GM23338 (cell line): ENCODE results near the gene IDH3B. TPM values are rescaled to one million over a fixed set of nuclear protein-coding genes. Genes with fewer than 3 reads are reported as not detected.
A peak's percentile ranks its signal among the peaks of the same experiment; 100 is the strongest.

Experiments used
- ATAC-seq: fragments of 200-7000 bp; cut with Tn5 transposase; 3 replicates; pipeline ENCODE4 v1.9.1; 2020
- DNase-seq: peaks from one replicate; pipeline ENCODE4 v3.0.0-alpha.2; 2015; ENCODE audit warnings: low spot score
- H2AFZ ChIP-seq: fragments of 200-600 bp; sonication (generic); 2 replicates; pipeline ENCODE4 v1.8.0; 2016; ENCODE audit warnings: antibody characterized with exemption, mild to moderate bottlenecking, moderate library complexity
- H3F3A ChIP-seq: fragments of 200-600 bp; sonication (generic); replicated peaks from 2 replicates; pipeline ENCODE4 v1.8.0; 2017; ENCODE audit warnings: antibody characterized with exemption, mixed run types, low read depth
- H3K27ac ChIP-seq: fragments of 200-600 bp; sonication (generic); 2 replicates; pipeline ENCODE4 v1.6.1; 2016; ENCODE audit warnings: low read depth
- H3K27me3 ChIP-seq: fragments of 200-600 bp; sonication (generic); 2 replicates; pipeline ENCODE4 v1.8.0; 2016; ENCODE audit warnings: mild to moderate bottlenecking, mixed run types, moderate library complexity; ENCODE audit not compliant: insufficient read depth
- H3K36me3 ChIP-seq: fragments of 200-600 bp; sonication (generic); 2 replicates; pipeline ENCODE4 v1.8.0; 2016; ENCODE audit warnings: mild to moderate bottlenecking; ENCODE audit not compliant: insufficient read depth
- H3K4me1 ChIP-seq: fragments of 200-600 bp; sonication (generic); 2 replicates; pipeline ENCODE4 v1.8.0; 2016; ENCODE audit warnings: mild to moderate bottlenecking, moderate library complexity; ENCODE audit not compliant: insufficient read depth
- H3K4me2 ChIP-seq: fragments of 200-600 bp; sonication (generic); 2 replicates; pipeline ENCODE4 v1.7.1; 2017; ENCODE audit warnings: mixed run types
- H3K4me3 ChIP-seq: fragments of 200-600 bp; sonication (generic); 2 replicates; pipeline ENCODE4 v1.6.1; 2016; ENCODE audit warnings: mixed run types
- H3K79me2 ChIP-seq: fragments of 200-600 bp; sonication (generic); replicated peaks from 2 replicates; pipeline ENCODE4 v1.8.0; 2017; ENCODE audit warnings: mild to moderate bottlenecking; ENCODE audit not compliant: insufficient read depth
- H3K9me2 ChIP-seq: fragments of 200-600 bp; sonication (generic); 2 replicates; pipeline ENCODE4 v1.8.0; 2017; ENCODE audit not compliant: insufficient read depth
- H4K20me1 ChIP-seq: fragments of 200-600 bp; sonication (generic); replicated peaks from 2 replicates; pipeline ENCODE4 v1.8.0; 2017; ENCODE audit warnings: mild to moderate bottlenecking; ENCODE audit not compliant: insufficient read depth
- H3K27ac Mint-ChIP-seq: 2 replicates; pipeline ENCODE4 v1.8.0; 2020; ENCODE audit warnings: inconsistent platforms, mild to moderate bottlenecking, moderate library complexity, mixed read lengths
- H3K27me3 Mint-ChIP-seq: 3 replicates; pipeline ENCODE4 v1.8.0; 2022; ENCODE audit warnings: low read depth, mild to moderate bottlenecking, moderate library complexity, mixed read lengths, inconsistent platforms; ENCODE audit not compliant: insufficient read depth, poor library complexity
- H3K36me3 Mint-ChIP-seq: 3 replicates; pipeline ENCODE4 v1.8.0; 2021; ENCODE audit warnings: low read depth, mild to moderate bottlenecking, inconsistent platforms, moderate library complexity, mixed read lengths
- H3K4me1 Mint-ChIP-seq: 3 replicates; pipeline ENCODE4 v1.8.0; 2020; ENCODE audit warnings: mild to moderate bottlenecking, inconsistent platforms, mixed read lengths
- H3K4me3 Mint-ChIP-seq: 3 replicates; pipeline ENCODE4 v1.8.0; 2021; ENCODE audit warnings: moderate library complexity, mild to moderate bottlenecking, inconsistent platforms, mixed read lengths
- H3K9me3 Mint-ChIP-seq: 3 replicates; pipeline ENCODE4 v1.8.0; 2020; ENCODE audit warnings: moderate library complexity, mild to moderate bottlenecking, inconsistent platforms, mixed read lengths
- CREB1 ChIP-seq: fragments of 250-450 bp; sonication (Bioruptor Pico); IDR thresholded peaks from 2 replicates; pipeline ENCODE4 v1.5.0; 2020; ENCODE audit warnings: low read depth, mild to moderate bottlenecking, moderate library complexity
- CTCF ChIP-seq, 2 experiments: fragments of 200-600 bp in 1 of 2; sonication (generic) in 1 of 2; conservative IDR thresholded peaks; 2 replicates each; pipeline versions ENCODE4 v1.5.1 to v1.6.1; 2016 to 2017; ENCODE audit warnings: antibody characterized with exemption in 2 of 2, low read depth in 2 of 2, mild to moderate bottlenecking in 2 of 2, moderate library complexity in 1 of 2
- ETS1 ChIP-seq: IDR thresholded peaks from 2 replicates; pipeline ENCODE4 v1.6.1; 2016; ENCODE audit warnings: antibody characterized with exemption
- EZH2 ChIP-seq: fragments of 200-600 bp; sonication (generic); IDR thresholded peaks from one replicate; pipeline ENCODE4 v1.8.0; 2017; ENCODE audit warnings: antibody characterized with exemption, mild to moderate bottlenecking, low read depth; ENCODE audit not compliant: unreplicated experiment
- EZH2phosphoT487 ChIP-seq: fragments of 200-600 bp; sonication (generic); IDR thresholded peaks from one replicate; pipeline ENCODE4 v1.8.1; 2018; ENCODE audit warnings: antibody characterized with exemption; ENCODE audit not compliant: unreplicated experiment
- JUNB ChIP-seq: IDR thresholded peaks from one replicate; pipeline ENCODE4 v1.6.1; 2016; ENCODE audit warnings: antibody characterized with exemption; ENCODE audit not compliant: unreplicated experiment
- NANOG ChIP-seq: IDR thresholded peaks from 2 replicates; pipeline ENCODE4 v1.6.1; 2016; ENCODE audit warnings: antibody characterized with exemption, borderline replicate concordance
- REST ChIP-seq: IDR thresholded peaks from one replicate; pipeline ENCODE4 v1.6.1; 2018; ENCODE audit warnings: antibody characterized with exemption; ENCODE audit not compliant: unreplicated experiment
- ZNF331 ChIP-seq: fragments of 250-450 bp; sonication (Bioruptor Pico); IDR thresholded peaks from 2 replicates; pipeline ENCODE4 v1.5.0; 2020; ENCODE audit warnings: low read depth, mild to moderate bottlenecking, moderate library complexity
- ZNF462 ChIP-seq: fragments of 250-450 bp; sonication (Bioruptor Pico); IDR thresholded peaks from 2 replicates; pipeline ENCODE4 v1.5.0; 2020; ENCODE audit warnings: mild to moderate bottlenecking, moderate library complexity
- polyA plus RNA-seq: library from polyadenylated mRNA; unstranded; fragments of >200 nt; fragmentation: Nextera tagmentation; extraction: Ambion mirVana; gene quantifications from 2 replicates; pipeline ENCODE4 v1.2.1, GENCODE V29; 2016
- total RNA-seq: library from RNA; depleted of rRNA; stranded (reverse); fragments of >200 nt; shearing (Covaris generic); gene quantifications from 2 replicates; pipeline ENCODE4 v1.2.3, GENCODE V29; 2014

The IDH3B gene
- total and polyA plus RNA-seq, 2 experiments from 2014 or later, result 87.1 to 126 TPM

- Histone ChIP-seq H3K4me3 (0 out of 2 replicates have a peak overlapping the region, but pooled peaks have one; percentile 25), H3K4me1 (peaks cover 34% of the 10 kb centered on the region), H3K36me3 (no peaks in the 10 kb centered on the region), H3K4me2 (peak overlapping the region; percentile 72), H3K27me3 (peaks cover 96% of the 10 kb centered on the region), H3F3A (no peaks in the 10 kb centered on the region), H3K79me2 (no peaks in the 10 kb centered on the region), H2AFZ (no peak overlapping the region), H3K27ac (no peak overlapping the region), H3K9me2 (no peaks in the 10 kb centered on the region), H4K20me1 (peaks cover 3% of the 10 kb centered on the region; the same call in 1 of the 2 replicates)
- no peaks in the 10 kb centered on the region; the same call in 2 of the 3 replicates for H3K9me3 Mint-ChIP-seq
- no peak for TF ChIP-seq EZH2phosphoT487
- TF ChIP-seq NANOG, result no peak
- no peak for TF ChIP-seq EZH2
- TF ChIP-seq CTCF (conservative IDR thresholded peaks at IDR 0.05; ENCODE audit: low read depth in 2 of 2), result no peak
- no peak for TF ChIP-seq CREB1
- TF ChIP-seq JUNB, result no peak
- TF ChIP-seq ZNF331, result no peak
- TF ChIP-seq ZNF462 (CRISPR knock-in tag), result no peak
- no peak for TF ChIP-seq ETS1
- TF ChIP-seq REST, result no peak
- H3K4me3 Mint-ChIP-seq, result no peak overlapping the region
- ATAC-seq (peak; percentile 11), DNase-seq (no peak)
- no peaks in the 10 kb centered on the region for H3K36me3 Mint-ChIP-seq
- H3K27ac Mint-ChIP-seq, result no peak overlapping the region
- peaks cover 41% of the 10 kb centered on the region for H3K4me1 Mint-ChIP-seq
- peaks cover 59% of the 10 kb centered on the region for H3K27me3 Mint-ChIP-seq
Observed at GRCh38 chr20:2700913-2701620, 37.1 kb upstream of the IDH3B start.
